ENCODE measurements around the gene MYH6. TPM values are rescaled to one million over a fixed set of nuclear protein-coding genes. Genes with fewer than 3 reads are reported as not detected.

MYH6 gene
- polyA plus RNA-seq, 3 donors: not detected

DNA sequence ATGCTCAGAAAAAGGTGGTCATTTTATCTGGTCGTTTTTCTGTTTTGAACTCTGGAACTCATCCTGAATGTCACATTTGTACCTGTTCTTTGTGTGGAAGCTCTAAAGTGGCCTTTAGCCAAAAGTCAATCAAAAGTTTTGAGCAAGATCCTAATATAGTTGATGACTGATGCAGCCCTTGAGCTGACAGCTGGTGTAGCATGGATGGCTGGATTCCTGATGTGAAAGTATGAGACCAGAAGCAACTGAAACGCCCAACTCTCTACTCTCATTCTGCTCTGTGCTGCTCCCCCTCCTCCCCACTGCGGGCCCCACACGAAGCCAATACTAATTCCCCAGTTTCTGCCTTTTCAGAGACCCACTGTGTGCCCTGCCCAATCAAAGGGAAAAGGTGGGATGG, 37.7 kb upstream of the MYH6 start:
- Histone ChIP-seq H3K4me1 (ENCODE audit: control insufficient read depth in 1 of 2, insufficient read depth in 2 of 2, low read length in 2 of 2) (no peaks in the 10 kb centered on the region), H2AFZ (ENCODE audit: insufficient read depth, low read depth, low read length, poor library complexity, severe bottlenecking) (no peak overlapping the region), H3K79me2 (ENCODE audit: insufficient read depth, low read length) (no peaks in the 10 kb centered on the region), H3K27ac (ENCODE audit: low read depth in 1 of 2, low read length in 2 of 2) (no peak overlapping the region), H3K9ac (ENCODE audit: insufficient read depth, low read length, poor library complexity, severe bottlenecking) (no peak overlapping the region), H3K4me3 (replicated peaks in 1 of 3; ENCODE audit: low read depth in 2 of 3, low read length in 3 of 3) (no peak overlapping the region), H4K20me1 (ENCODE audit: insufficient read depth, low read length) (no peaks in the 10 kb centered on the region), H3K4me2 (replicated peaks; ENCODE audit: extremely low read depth, low read length, poor library complexity, severe bottlenecking) (no peak overlapping the region), H3K9me3 (replicated peaks in 1 of 2; ENCODE audit: control insufficient read depth in 1 of 2, insufficient read depth in 1 of 2, low read length in 2 of 2) (no peaks in the 10 kb centered on the region), H3K27me3 (ENCODE audit: control insufficient read depth in 2 of 2, insufficient read depth in 2 of 2, low read length in 2 of 2) (peaks cover 0 to 2% of the 10 kb centered on the region in 2 donors), H3K36me3 (replicated peaks in 1 of 2; ENCODE audit: control insufficient read depth in 1 of 2, insufficient read depth in 2 of 2, low read length in 2 of 2) (no peaks in the 10 kb centered on the region)
- no CpG with 5 or more reads among the region's 4 CpGs for WGBS (ENCODE audit: insufficient coverage)
- H3K36me3 Mint-ChIP-seq: no peaks in the 10 kb centered on the region
- H3K4me1 Mint-ChIP-seq: peaks cover 2% of the 10 kb centered on the region
- H3K27me3 Mint-ChIP-seq (ENCODE audit: low read depth in 3 of 3): peaks cover 5 to 10% (median 7%) of the 10 kb centered on the region in 3 donors
- DNase-seq: no peak
- intact Hi-C loops (cut with micrococcal nuclease): no loop called here
- no peak overlapping the region for H3K27ac Mint-ChIP-seq
- no peak overlapping the region for H3K4me3 Mint-ChIP-seq
- no peak for TF ChIP-seq CTCF (IDR thresholded peaks at IDR 0.05)
- H3K9me3 Mint-ChIP-seq: no peaks in the 10 kb centered on the region

DNA sequence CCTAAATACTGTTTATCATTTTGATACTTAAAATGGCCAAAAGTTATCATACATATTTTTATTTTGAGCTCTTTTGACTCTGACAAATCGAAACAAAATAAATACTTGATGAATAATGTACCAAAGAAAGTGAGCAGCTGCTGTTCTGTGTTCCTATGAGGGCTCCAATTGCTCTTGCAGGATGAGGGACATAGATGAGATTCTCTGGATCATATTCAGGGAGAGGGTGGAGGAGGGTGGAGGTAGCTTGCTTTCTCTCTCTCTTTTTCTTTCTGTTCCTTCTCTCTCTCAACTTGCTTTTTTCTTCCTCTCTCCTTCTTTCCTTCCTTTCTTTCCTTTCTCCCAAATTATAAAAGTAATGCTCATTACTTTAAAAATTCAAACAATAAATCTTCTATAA, 36.2 kb upstream of the MYH6 start:
- no peak overlapping the region for H3K9ac ChIP-seq (ENCODE audit: insufficient read depth, low read length, poor library complexity, severe bottlenecking)
- Mint-ChIP-seq H3K4me1 (peaks cover 2% of the 10 kb centered on the region), H3K27ac (no peak overlapping the region), H3K9me3 (peaks cover 0 to 1% (median 0%) of the 10 kb centered on the region in 7 donors), H3K4me3 (no peak overlapping the region), H3K36me3 (no peaks in the 10 kb centered on the region), H3K27me3 (ENCODE audit: low read depth in 3 of 3) (peaks cover 2 to 13% (median 7%) of the 10 kb centered on the region in 3 donors)
- H3K27ac ChIP-seq (ENCODE audit: low read depth in 1 of 2, low read length in 2 of 2): no peak overlapping the region
- no peak for DNase-seq
- intact Hi-C loops (cut with micrococcal nuclease): no loop called here
- H3K27me3 ChIP-seq (ENCODE audit: control insufficient read depth in 2 of 2, insufficient read depth in 2 of 2, low read length in 2 of 2): no peaks in the 10 kb centered on the region
- TF ChIP-seq CTCF (IDR thresholded peaks at IDR 0.05): no peak
- WGBS (ENCODE audit: insufficient coverage): no CpG with 5 or more reads among the region's 1 CpG
- H3K36me3 ChIP-seq (replicated peaks in 1 of 2; ENCODE audit: control insufficient read depth in 1 of 2, insufficient read depth in 2 of 2, low read length in 2 of 2): no peaks in the 10 kb centered on the region
- no peaks in the 10 kb centered on the region for H3K4me1 ChIP-seq (ENCODE audit: control insufficient read depth in 1 of 2, insufficient read depth in 2 of 2, low read length in 2 of 2)
- H4K20me1 ChIP-seq (ENCODE audit: insufficient read depth, low read length): no peaks in the 10 kb centered on the region
- no peaks in the 10 kb centered on the region for H3K79me2 ChIP-seq (ENCODE audit: insufficient read depth, low read length)
- no peak overlapping the region for H3K4me3 ChIP-seq (replicated peaks in 1 of 3; ENCODE audit: low read depth in 2 of 3, low read length in 3 of 3)
- H3K9me3 ChIP-seq (replicated peaks in 1 of 2; ENCODE audit: control insufficient read depth in 1 of 2, insufficient read depth in 1 of 2, low read length in 2 of 2): no peaks in the 10 kb centered on the region
- no peak overlapping the region for H3K4me2 ChIP-seq (replicated peaks; ENCODE audit: extremely low read depth, low read length, poor library complexity, severe bottlenecking)
- H2AFZ ChIP-seq (ENCODE audit: insufficient read depth, low read depth, low read length, poor library complexity, severe bottlenecking): no peak overlapping the region
